Skeletal muscle tissue (tissue), 4 donors: ENCODE results near the gene TXNL4A. TPM values are rescaled to one million over a fixed set of nuclear protein-coding genes. Genes with fewer than 3 reads are reported as not detected.

Experiments used
- H3K27ac ChIP-seq: one replicate; pipeline ENCODE4 v1.7.0; 2013; ENCODE audit warnings: mild to moderate bottlenecking, low read depth, low read length, inconsistent platforms
- H3K27me3 ChIP-seq, 3 donors: one replicate each; pipeline ENCODE4 v1.7.0; 2013; ENCODE audit warnings: low read length in 3 of 3; ENCODE audit not compliant: control insufficient read depth in 3 of 3, insufficient read depth in 3 of 3
- H3K36me3 ChIP-seq, 3 donors: one replicate each; pipeline ENCODE4 v1.7.0; 2013; ENCODE audit warnings: low read length in 3 of 3; ENCODE audit not compliant: control insufficient read depth in 3 of 3, insufficient read depth in 3 of 3
- H3K4me1 ChIP-seq, 3 donors: one replicate each; pipeline ENCODE4 v1.7.0; 2013; ENCODE audit warnings: low read length in 3 of 3, mild to moderate bottlenecking in 3 of 3; ENCODE audit not compliant: control insufficient read depth in 3 of 3, insufficient read depth in 3 of 3
- H3K4me3 ChIP-seq, 3 donors: one replicate each; pipeline ENCODE4 v1.7.0; 2013; ENCODE audit warnings: low read length in 3 of 3
- H3K9ac ChIP-seq, 3 donors: one replicate each; pipeline ENCODE4 v1.7.0; 2013; ENCODE audit warnings: low read length in 3 of 3, mild to moderate bottlenecking in 3 of 3, moderate library complexity in 2 of 3, low read depth in 1 of 3
- H3K9me3 ChIP-seq, 3 donors: one replicate each; pipeline ENCODE4 v1.7.0; 2013; ENCODE audit warnings: low read length in 3 of 3; ENCODE audit not compliant: control insufficient read depth in 3 of 3
- total RNA-seq: library from RNA; depleted of rRNA; stranded (reverse); fragments of >200 nt; gene quantifications from one replicate; pipeline ENCODE4 v1.2.3, GENCODE V29; 2014
- donor health status: Osteomylitis.

The TXNL4A gene
- total RNA-seq, 1 donor from 2014 or later, result 30.8 TPM

DNA sequence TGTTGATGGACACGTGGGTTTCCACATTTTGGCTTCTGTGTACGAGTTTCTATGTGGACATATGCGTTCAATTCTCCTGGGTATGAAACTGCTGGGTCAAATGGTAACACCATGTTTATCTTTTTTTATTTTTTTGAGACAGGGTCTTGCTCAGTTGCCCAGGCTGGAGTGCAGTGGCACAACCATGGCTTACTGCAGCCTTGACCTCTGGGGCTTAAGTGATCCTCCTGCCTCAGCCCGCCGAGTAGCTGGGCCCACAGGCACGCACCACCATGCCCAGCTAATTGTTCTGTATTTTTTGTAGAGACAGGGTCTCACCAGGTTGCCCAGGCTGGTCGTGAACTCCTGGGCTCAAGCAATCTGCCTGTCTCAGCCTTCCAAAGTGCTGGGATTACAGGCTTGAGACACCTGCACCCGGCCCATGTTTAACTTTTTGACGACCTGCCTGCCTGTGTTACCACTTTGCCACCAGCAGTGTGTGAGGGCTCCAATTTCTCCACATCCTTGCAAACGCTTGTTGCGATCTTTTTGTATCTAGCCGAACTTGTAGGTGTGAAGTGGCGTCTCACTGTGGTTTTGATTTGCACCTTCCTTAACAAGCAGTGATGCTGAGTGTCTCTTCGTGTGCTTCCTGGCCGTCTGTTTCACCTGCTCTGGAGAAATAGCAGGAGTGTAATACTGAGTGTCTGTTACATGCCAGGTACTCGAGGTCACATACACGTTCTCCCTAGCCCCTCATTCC is 17.0 kb downstream of the TXNL4A start:
- Histone ChIP-seq H3K9me3 (no peaks in the 10 kb centered on the region), H3K9ac (no peak overlapping the region), H3K36me3 (peaks cover 29 to 50% (median 37%) of the 10 kb centered on the region in 3 donors), H3K4me3 (no peak overlapping the region), H3K4me1 (peaks cover 0 to 2% (median 0%) of the 10 kb centered on the region in 3 donors), H3K27me3 (no peaks in the 10 kb centered on the region), H3K27ac (no peak overlapping the region)

- H3K4me1 ChIP-seq, result peaks cover 0 to 2% (median under 1%) of the 10 kb centered on the region in 3 donors
- H3K4me3 ChIP-seq, result no peak overlapping the region
- no peak overlapping the region for H3K9ac ChIP-seq
- peaks cover 26 to 46% (median 37%) of the 10 kb centered on the region in 3 donors for H3K36me3 ChIP-seq
- H3K27ac ChIP-seq, result no peak overlapping the region
- no peaks in the 10 kb centered on the region for H3K27me3 ChIP-seq
- no peaks in the 10 kb centered on the region for H3K9me3 ChIP-seq
These were observed 17.8 kb downstream of the TXNL4A start for GRCh38 chr18:79970419-79971133.

DNA sequence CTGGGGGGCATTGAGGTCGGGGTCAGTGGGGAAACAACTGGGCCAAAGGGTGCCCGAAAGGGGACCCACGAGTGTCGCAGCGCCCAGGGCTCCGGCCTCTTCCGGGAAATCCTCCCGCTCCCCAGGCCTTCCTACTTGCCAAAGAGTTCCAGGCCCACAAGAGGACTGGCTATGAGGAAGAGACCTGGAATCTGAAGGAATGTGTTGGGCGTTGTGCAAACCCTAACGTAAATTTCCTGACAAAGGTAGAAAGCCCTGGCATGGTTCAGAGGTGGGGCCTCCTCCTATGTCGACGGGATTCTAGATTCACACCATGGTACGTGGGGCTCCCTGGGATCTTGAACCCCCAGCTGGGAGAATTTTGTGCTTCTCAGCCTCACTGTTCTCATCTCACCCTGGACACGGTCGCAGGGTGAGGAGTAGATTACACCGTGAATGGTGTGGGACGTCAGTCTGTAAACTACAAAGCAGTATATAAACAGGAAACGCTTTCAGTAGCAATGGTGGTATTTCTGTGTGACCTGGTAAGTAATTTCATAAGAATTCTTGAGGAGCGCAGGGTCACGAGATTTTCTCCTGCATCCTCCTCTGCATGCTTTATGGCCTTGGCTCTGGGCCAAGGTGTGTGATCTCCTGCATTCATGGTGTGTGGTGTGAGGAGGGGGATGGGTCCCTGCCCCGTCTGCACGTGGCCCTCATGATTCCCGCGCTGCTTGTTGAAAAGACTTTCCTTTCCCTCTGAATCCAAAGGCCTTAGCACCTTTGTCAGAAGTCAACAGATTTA is 23.1 kb downstream of the TXNL4A start:
- Histone ChIP-seq H3K9ac (peak overlapping the region; percentile 72 to 88 (median 77)), H3K9me3 (no peaks in the 10 kb centered on the region), H3K4me1 (peaks cover 6 to 11% (median 8%) of the 10 kb centered on the region in 3 donors), H3K36me3 (peaks cover 2 to 9% (median 8%) of the 10 kb centered on the region in 3 donors), H3K27ac (peak overlapping the region; percentile 71), H3K27me3 (peaks cover 0 to 7% (median 6%) of the 10 kb centered on the region in 3 donors), H3K4me3 (peak overlapping the region; percentile 73 to 76 (median 75))

DNA sequence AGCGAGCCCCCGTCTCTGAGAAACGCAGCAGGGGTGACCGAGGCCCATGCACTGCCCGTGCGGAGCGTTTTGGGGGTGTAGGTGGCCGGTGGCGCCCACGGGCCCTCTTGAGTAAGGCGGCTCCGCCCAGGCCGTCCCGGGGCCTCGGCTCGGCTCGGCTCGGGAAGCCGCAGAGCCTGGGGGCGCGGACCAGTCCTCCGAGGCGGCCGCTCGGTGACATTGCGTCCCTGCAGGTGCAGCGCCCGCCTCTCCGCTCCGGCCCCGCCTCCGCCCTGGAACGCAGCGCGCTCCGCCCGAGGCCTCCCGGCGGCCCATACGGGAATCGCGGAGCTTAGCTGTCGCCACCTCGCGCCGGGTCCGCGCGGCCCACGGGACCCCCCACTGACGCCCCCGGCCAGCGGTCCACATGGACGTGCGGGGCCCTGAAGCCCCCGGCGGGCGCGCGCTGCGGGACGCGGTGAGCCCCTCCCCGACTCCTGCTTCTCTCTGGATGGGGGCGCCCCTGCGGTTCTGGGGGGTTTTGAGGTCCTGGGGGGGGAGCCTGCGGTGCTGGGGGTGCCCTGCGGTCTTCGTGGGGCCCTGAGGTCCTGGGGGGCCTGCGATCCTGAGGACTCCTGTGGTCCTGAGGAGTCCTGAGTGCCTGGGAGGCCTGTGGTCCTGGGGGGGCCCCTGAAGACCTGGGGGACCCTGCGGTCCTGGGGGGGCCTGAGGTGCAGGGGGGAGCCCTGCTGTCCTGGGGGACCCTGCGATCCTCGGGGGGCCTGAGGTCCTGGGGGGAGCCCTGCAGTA is 23.8 kb downstream of the TXNL4A start, which contains the start of gene HSBP1L1:
Gene HSBP1L1, plus strand, starts transcription at position 314 of the 789 bp plus-strand sequence. Its CDS starts 93 bp downstream, at position 407.
- Histone ChIP-seq H3K27me3 (peaks cover 0 to 10% (median 6%) of the 10 kb centered on the region in 3 donors), H3K9ac (peak within 1 kb of the TSS; percentile 72 to 88 (median 77)), H3K4me1 (peaks cover 6 to 11% (median 8%) of the 10 kb centered on the region in 3 donors), H3K27ac (peak within 1 kb of the TSS; percentile 71), H3K36me3 (peaks cover 2 to 4% (median 3%) of the 10 kb centered on the region in 3 donors), H3K4me3 (peak within 1 kb of the TSS; percentile 73 to 76 (median 75)), H3K9me3 (no peaks in the 10 kb centered on the region)

DNA sequence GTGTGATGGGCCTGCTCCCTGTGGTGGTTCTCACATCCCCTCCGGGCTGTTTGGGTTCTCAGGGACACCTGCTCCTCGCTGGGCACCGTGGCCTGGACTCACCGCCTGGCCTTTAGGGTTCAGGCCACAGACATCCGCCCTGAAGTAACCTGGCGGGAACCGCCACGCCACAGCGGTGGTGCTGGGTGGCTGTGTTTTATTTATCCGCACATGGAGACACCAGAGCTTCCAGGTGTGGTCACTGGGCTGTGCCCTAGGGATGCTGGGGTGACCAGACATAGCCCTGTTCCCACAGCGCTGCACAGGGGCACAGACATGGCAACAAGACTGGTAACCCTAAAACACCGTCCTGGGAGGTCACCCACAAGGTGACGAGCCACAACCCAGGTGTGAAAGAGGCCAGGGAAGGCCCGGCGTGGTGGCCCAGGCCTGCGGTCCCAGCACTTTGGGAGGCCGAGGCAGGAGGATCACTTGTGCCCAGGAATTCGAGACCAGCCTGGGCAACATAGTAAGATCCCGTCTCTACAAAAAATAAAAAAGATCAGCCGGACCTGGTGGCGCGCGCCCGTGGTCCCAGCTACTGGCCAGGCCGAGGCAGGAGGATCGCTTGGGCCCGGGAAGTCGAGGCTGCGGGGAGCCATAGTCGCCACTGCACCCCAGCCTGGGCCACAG is 24.6 kb downstream of the TXNL4A start:
- Histone ChIP-seq H3K4me1 (peaks cover 6 to 11% (median 8%) of the 10 kb centered on the region in 3 donors), H3K27me3 (peaks cover 0 to 14% (median 6%) of the 10 kb centered on the region in 3 donors), H3K36me3 (peaks cover 0 to 4% (median 2%) of the 10 kb centered on the region in 3 donors), H3K9ac (peak overlapping the region; percentile 72 to 88 (median 77)), H3K27ac (peak overlapping the region; percentile 13), H3K9me3 (no peaks in the 10 kb centered on the region), H3K4me3 (peak overlapping the region; percentile 73 to 76 (median 75))

GRCh38 chr18:79962835-79963657 is 25.3 kb downstream of the TXNL4A start:
- H3K4me3 ChIP-seq, result no peak overlapping the region
- H3K27me3 ChIP-seq, result peaks cover 0 to 19% (median 6%) of the 10 kb centered on the region in 3 donors
- H3K27ac ChIP-seq, result no peak overlapping the region
- H3K4me1 ChIP-seq, result peaks cover 6 to 11% (median 8%) of the 10 kb centered on the region in 3 donors
- H3K9me3 ChIP-seq, result no peaks in the 10 kb centered on the region
- H3K9ac ChIP-seq, result no peak overlapping the region
- peaks cover 0 to 4% (median 2%) of the 10 kb centered on the region in 3 donors for H3K36me3 ChIP-seq

DNA sequence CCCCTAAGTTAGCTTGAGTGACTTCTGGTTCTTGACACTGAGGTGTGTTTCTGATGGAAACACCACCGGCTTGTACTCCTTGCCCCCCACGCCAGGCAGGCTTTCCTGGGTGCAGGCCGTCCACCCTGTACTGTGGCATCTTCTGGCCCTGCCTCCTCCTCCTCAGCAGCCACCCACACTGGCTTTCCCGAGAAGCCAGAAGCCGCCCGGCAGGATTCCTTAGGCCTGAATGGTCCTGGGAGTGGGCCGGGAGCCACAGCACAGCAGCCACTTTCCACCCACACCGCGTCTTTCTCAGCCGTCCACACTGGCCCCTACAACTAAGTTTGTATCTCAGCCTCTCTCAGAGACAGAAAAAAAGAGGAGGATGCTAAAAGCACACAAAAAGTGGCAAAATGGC is 26.1 kb downstream of the TXNL4A start:
- Histone ChIP-seq H3K4me3 (no peak overlapping the region), H3K9me3 (no peaks in the 10 kb centered on the region), H3K27ac (no peak overlapping the region), H3K27me3 (peaks cover 0 to 19% (median 6%) of the 10 kb centered on the region in 3 donors), H3K36me3 (no peaks in the 10 kb centered on the region), H3K4me1 (peaks cover 6 to 11% (median 8%) of the 10 kb centered on the region in 3 donors), H3K9ac (no peak overlapping the region)

DNA sequence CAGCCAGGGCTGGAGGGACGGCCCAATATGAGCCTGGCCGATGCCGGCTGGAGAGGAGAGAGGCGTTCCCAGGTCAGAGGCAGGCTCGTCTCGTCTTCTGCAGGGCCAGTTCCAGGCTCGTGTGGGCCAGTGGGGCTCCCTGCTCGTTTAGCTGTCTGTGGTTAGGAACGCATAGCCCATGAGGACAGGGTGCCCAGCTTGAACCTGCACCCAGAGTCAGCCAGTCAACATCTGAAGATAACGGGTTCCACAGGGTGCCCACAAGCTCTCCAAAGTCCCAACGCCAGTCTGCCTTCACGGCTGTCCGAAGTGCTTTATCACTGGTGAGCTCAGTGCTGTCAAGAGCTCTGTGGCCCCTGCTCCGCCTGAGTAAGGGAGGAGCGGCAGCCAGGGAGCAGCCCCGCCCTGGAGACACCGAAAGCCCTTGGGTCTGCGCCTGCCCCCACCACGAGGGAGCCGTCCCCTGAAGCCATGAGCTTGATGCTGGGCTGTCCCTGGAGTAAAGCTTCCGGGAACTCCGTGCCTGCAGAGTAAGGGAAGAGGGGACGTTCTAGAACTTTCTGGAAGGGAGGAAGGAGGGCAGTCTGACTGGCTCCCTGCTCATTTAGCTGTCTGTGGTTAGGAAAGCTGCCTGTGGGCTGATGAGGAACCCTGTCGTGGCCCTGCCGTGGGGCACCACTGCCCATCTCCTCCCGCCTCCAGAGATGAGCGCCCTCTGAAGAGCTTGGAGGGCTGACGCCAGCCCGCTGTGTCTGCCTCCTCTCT is 26.7 kb downstream of the TXNL4A start:
- Histone ChIP-seq H3K9me3 (no peaks in the 10 kb centered on the region), H3K9ac (no peak overlapping the region), H3K27me3 (peaks cover 0 to 19% (median 6%) of the 10 kb centered on the region in 3 donors), H3K4me1 (peaks cover 6 to 11% (median 8%) of the 10 kb centered on the region in 3 donors), H3K27ac (no peak overlapping the region), H3K4me3 (no peak overlapping the region), H3K36me3 (no peaks in the 10 kb centered on the region)
